AG09319 (cell line): ENCODE data around the gene ANXA8.

Experiments used
- DNase-seq: peaks from one replicate; pipeline ENCODE4 v3.0.0-alpha.2; 2010; ENCODE audit warnings: low read depth; ENCODE audit errors: extremely low read depth
- TF ChIP-seq, protein P1 (sequence below): IDR thresholded peaks from 2 replicates; pipeline ENCODE4 v1.5.1; 2011; ENCODE audit warnings: low read depth, mild to moderate bottlenecking, inconsistent platforms, low read length, moderate library complexity

Gene ANXA8

DNA sequence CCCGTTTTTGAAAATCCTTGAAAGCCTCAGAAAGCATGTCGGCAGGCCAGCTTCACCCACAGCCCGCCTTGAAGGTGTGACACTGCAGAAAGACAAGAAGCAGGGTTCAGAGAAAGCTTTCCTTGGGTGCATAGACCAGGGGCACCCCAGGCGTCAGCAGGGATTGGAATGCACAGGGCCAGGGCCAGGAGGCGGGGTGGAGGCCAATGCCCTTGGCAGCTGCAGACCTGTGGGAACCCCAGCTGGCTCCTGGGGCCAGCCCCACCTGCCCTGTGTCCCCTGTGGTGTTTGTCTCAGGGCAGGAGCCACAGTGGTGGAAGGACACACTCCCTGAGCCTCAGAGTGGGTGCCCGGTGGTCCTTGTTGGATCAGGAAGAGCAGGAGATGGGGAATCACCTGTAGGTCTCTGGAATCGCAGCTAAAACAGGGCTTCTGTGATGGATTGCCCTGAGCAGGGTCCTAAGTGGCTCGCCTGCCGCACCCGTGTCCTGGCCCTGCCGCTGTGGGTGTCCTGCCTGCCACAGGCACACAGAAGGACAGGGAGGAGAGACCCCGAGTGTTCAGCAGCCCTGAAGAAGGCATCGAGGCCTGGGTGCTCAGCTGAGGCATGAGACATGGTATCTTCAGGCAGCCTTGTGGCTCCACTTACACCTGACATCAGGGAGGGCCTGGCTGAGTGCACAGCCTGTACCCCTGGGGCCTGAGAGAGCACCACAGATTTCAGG is 32.5 kb downstream of the ANXA8 start:
- DNase-seq: no peak
- TF ChIP-seq, protein P1, sequence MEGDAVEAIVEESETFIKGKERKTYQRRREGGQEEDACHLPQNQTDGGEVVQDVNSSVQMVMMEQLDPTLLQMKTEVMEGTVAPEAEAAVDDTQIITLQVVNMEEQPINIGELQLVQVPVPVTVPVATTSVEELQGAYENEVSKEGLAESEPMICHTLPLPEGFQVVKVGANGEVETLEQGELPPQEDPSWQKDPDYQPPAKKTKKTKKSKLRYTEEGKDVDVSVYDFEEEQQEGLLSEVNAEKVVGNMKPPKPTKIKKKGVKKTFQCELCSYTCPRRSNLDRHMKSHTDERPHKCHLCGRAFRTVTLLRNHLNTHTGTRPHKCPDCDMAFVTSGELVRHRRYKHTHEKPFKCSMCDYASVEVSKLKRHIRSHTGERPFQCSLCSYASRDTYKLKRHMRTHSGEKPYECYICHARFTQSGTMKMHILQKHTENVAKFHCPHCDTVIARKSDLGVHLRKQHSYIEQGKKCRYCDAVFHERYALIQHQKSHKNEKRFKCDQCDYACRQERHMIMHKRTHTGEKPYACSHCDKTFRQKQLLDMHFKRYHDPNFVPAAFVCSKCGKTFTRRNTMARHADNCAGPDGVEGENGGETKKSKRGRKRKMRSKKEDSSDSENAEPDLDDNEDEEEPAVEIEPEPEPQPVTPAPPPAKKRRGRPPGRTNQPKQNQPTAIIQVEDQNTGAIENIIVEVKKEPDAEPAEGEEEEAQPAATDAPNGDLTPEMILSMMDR: no peak

DNA sequence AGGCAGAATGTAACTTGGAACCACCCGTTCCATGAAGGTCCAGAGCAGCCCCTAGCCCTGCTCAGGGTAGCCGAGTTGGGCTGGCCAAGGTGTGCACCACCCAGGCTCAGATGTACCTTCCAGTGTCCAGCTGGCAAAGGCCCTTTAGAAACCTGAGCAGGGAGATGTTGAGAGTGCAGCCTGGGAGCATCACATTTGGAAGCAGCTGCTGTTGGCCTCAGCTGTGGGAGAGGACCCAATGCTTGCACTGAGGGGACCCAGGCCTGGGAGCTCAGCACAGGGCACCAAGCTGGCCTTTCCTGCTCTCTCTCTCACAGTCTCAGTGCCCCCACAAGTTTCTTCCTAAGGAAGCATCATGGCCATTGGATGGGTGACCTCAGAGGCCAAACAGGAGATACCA is 33.5 kb downstream of the ANXA8 start:
- TF ChIP-seq, protein P1: no peak
- no peak for DNase-seq

DNA sequence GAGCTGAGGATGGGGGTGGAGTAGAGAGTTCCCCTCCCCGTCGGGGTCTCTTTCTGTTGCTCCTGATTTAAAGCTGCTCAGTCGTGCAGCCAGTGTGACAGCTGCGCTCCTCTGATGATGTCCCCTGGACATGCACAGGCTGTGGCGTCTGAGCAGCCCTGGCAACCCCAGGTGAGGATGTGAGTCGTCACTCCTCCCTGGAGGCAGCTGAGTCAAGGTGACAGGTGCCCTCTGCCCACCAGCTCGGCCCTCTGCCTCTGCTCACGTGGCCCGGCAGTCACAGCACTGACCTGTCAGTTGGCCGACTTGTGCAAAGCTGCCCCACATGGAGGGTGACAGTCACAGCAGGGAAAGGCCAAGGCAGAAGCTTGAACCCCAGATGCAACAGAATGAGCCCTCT is 33.9 kb downstream of the ANXA8 start:
- TF ChIP-seq, protein P1: no peak
- no peak for DNase-seq

DNA sequence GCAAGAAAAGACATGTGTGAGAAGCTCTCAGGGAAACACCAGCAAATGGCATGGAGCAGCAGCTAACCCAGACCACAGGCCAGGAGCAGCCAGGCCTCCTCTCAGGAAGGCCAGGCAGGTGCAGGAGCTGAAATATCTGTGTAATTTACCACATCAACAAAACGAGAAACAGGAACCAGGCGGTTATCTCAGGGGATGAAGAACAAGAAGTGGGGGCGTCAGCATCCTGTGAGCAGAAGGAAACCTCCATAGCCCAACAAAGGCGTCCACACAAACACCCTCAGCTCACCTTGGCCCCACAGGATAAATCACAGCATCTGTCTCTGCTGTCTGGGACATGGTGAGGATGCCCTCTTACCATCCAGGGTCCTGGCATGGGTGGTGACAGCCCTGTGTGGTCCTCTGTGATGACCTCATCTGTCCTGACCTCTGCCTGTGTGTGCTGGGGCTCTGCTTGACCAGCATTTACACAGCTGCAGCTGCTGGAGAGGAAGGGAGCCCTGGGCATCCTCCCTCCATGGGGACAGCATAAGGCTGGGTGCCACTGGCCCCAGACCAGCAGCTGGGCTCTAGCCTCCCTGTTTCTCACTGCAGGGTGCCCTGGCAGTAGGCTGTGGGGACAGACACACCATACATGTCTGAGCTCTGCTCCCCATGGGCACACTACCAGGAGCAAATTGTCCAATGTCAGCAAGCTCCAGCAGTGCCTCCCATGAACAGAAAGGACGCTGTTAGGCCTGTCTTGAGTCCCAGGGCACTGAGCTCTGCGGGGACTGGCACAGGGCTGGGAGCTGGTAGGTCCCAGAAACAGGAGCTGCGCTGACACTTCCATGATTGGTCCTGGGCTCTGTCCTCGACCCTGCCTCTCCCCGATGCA is 34.6 kb downstream of the ANXA8 start:
- no peak for DNase-seq
- TF ChIP-seq, protein P1: no peak

DNA sequence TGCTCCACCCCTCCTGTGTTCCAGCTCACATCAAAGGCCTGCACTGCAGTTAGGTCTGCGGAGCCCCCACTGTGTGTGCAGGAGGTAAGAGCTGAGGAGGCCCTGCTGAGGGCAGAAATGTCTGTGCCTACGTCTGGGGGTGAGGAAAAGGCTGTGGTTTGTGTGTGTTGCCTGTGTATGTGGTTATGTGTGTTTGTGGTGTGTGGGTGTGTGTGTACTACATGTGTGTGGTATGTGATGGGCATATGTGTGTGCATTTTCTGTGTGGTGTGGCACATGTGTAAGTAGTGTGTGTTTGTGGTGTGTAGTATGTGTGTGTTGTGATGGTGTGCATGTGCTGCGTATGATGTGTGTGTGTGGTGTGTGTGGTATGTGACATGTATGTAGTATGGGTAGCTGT is 36.2 kb downstream of the ANXA8 start:
- TF ChIP-seq, protein P1: no peak
- no peak for DNase-seq

DNA sequence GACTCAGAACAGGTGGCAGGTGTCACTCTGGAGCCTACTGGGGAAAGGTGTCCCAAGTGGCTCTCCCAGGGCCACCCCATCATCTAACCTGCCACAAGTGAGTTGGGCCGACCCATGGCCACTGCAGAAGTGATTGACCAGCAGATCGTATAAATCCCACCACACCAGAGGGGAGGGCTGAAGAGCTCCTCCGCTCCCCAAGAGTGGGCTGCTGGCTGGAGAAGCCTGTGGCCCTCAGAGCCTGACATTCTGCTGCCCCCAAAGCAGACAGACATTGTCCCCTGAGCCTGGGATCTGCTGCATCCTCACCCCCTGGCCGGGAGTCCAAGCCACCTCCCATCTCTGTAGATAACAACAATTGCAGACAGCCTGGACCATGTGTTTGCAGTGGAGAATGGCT is 36.7 kb downstream of the ANXA8 start:
- TF ChIP-seq, protein P1: no peak

DNA sequence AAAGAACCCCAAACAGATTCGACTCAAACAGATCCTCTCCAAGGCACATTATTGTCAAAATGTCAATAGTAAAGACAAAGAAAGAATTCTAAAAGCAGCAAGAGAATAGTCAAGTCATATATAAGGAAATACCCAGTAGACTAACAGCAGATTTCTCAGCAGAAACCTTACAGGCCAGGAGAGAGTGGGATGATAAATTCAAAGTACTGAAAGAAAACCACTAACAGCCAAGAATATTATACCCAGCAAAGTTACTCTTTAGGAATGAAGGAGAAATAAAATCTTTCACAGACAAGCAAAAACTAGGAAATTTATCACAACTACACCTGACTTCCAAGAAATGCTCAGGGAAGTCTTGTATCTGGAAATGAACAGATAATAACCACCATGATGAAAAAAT is 38.2 kb downstream of the ANXA8 start:
- no peak for DNase-seq
- TF ChIP-seq, protein P1: no peak

More for the DNA sequence above, 36.7 kb downstream of the ANXA8 start:
- DNase-seq: no peak
